Natural killer cell (primary cell): ENCODE results near the gene STX19. TPM values are rescaled to one million over a fixed set of nuclear protein-coding genes. Genes with fewer than 3 reads are reported as not detected.

Source experiments
- ATAC-seq, 3 donors: fragments of 150-1000 bp in 2 of 3; fragments of 200-7000 bp in 1 of 3; cut with Tn5 transposase; 1 replicate in 1 of 3; 2 replicates in 2 of 3; pipeline ENCODE4 v1.10.0; 2021; ENCODE audit warnings: mild to moderate bottlenecking in 2 of 3, moderate library complexity in 2 of 3
- DNase-seq, 2 donors: peaks; one replicate each; pipeline versions ENCODE4 v3.0.0 to v3.0.0-alpha.2; 2013 to 2021; ENCODE audit warnings: mixed read lengths in 1 of 2
- H3K27ac ChIP-seq: one replicate; pipeline ENCODE4 v1.5.1; 2013; ENCODE audit warnings: mild to moderate bottlenecking, low read length
- H3K27me3 ChIP-seq: one replicate; pipeline ENCODE4 v1.6.1; 2013; ENCODE audit warnings: low read length; ENCODE audit not compliant: control insufficient read depth, insufficient read depth
- H3K36me3 ChIP-seq: one replicate; pipeline ENCODE4 v1.6.1; 2013; ENCODE audit warnings: low read length; ENCODE audit not compliant: control insufficient read depth, insufficient read depth
- H3K4me1 ChIP-seq: one replicate; pipeline ENCODE4 v1.6.1; 2013; ENCODE audit warnings: low read length; ENCODE audit not compliant: control insufficient read depth, insufficient read depth
- H3K4me3 ChIP-seq: one replicate; pipeline ENCODE4 v1.5.1; 2013; ENCODE audit warnings: low read length
- H3K9me3 ChIP-seq: one replicate; pipeline ENCODE4 v1.6.1; 2013; ENCODE audit warnings: low read length; ENCODE audit not compliant: control insufficient read depth, insufficient read depth
- H3K27ac Mint-ChIP-seq, 2 donors: one replicate each; pipeline ENCODE4 v1.8.0; 2022; ENCODE audit warnings: mild to moderate bottlenecking in 2 of 2, mixed read lengths in 2 of 2, moderate library complexity in 1 of 2
- H3K27me3 Mint-ChIP-seq, 2 donors: one replicate each; pipeline ENCODE4 v1.8.0; 2022; ENCODE audit warnings: low read depth in 2 of 2, mixed read lengths in 2 of 2
- H3K36me3 Mint-ChIP-seq: one replicate; pipeline ENCODE4 v1.8.0; 2022; ENCODE audit warnings: mixed read lengths
- H3K4me1 Mint-ChIP-seq, 2 donors: one replicate each; pipeline ENCODE4 v1.8.0; 2022; ENCODE audit warnings: mixed read lengths in 2 of 2
- H3K4me3 Mint-ChIP-seq: one replicate; pipeline ENCODE4 v1.8.0; 2022; ENCODE audit warnings: mild to moderate bottlenecking, moderate library complexity, mixed read lengths
- H3K9me3 Mint-ChIP-seq, 2 donors: one replicate each; pipeline ENCODE4 v1.8.0; 2022; ENCODE audit warnings: mixed read lengths in 2 of 2
- CTCF ChIP-seq: fragments of 200-600 bp; IDR thresholded peaks from one replicate; pipeline ENCODE4 v1.8.0; 2022; ENCODE audit warnings: antibody characterized with exemption
- WGBS: methylation state at CpG from one replicate; pipeline ENCODE4 v1.1.7; 2013; ENCODE audit warnings: missing lambda C conversion rate; ENCODE audit not compliant: insufficient coverage; 5-methylcytosine and 5-hydroxymethylcytosine counted together
- intact Hi-C: fragments of 100-400 bp; cut with micrococcal nuclease; formaldehyde crosslinking; loops from one replicate; pipeline ENCODE4 v1.14.2; 2022
- total RNA-seq, 4 donors: library from RNA; stranded (reverse); fragments of 120-200 nt in 1 of 4; gene quantifications; one replicate each; pipeline versions ENCODE4 v1.2.3 to v1.2.4, GENCODE V29; 2013 to 2022

The STX19 gene
- total RNA-seq, 3 donors from 2014 or later (not counting 1 experiment from before 2014, with no cell fraction given): not detected

GRCh38 chr3:94011233-94011711 is 17.1 kb downstream of the STX19 start:
- Histone ChIP-seq H3K4me3 (no peak overlapping the region), H3K36me3 (no peaks in the 10 kb centered on the region), H3K27me3 (no peaks in the 10 kb centered on the region), H3K4me1 (no peaks in the 10 kb centered on the region), H3K27ac (no peak overlapping the region), H3K9me3 (no peaks in the 10 kb centered on the region)
- no peaks in the 10 kb centered on the region for H3K4me1 Mint-ChIP-seq
- no peak overlapping the region for H3K4me3 Mint-ChIP-seq
- intact Hi-C loops: no loop called here
- H3K36me3 Mint-ChIP-seq: no peaks in the 10 kb centered on the region
- no peak for ATAC-seq
- no peaks in the 10 kb centered on the region for H3K27me3 Mint-ChIP-seq
- H3K27ac Mint-ChIP-seq: no peak overlapping the region
- no peak for DNase-seq
- 67% methylated on average over 1 of the region's 3 CpGs for WGBS
- no peaks in the 10 kb centered on the region for H3K9me3 Mint-ChIP-seq
- TF ChIP-seq CTCF: no peak

- TF ChIP-seq CTCF: no peak
- 100% methylated on average over 2 of the region's 2 CpGs for WGBS
These were observed 18.8 kb downstream of the STX19 start for GRCh38 chr3:94009608-94010007.

GRCh38 chr3:94008253-94008652 is 20.1 kb downstream of the STX19 start:
- Mint-ChIP-seq H3K4me1 (peaks cover 0 to 4% of the 10 kb centered on the region in 2 donors), H3K36me3 (no peaks in the 10 kb centered on the region), H3K27me3 (no peaks in the 10 kb centered on the region), H3K27ac (no peak overlapping the region), H3K4me3 (no peak overlapping the region), H3K9me3 (no peaks in the 10 kb centered on the region)
- no peak for DNase-seq
- TF ChIP-seq CTCF: no peak
- H3K27ac ChIP-seq: no peak overlapping the region
- H3K9me3 ChIP-seq: no peaks in the 10 kb centered on the region
- H3K4me1 ChIP-seq: no peaks in the 10 kb centered on the region
- no peak overlapping the region for H3K4me3 ChIP-seq
- no peaks in the 10 kb centered on the region for H3K27me3 ChIP-seq
- WGBS: 96% methylated on average over 2 of the region's 2 CpGs
- H3K36me3 ChIP-seq: no peaks in the 10 kb centered on the region
- intact Hi-C loops: no loop called here
- no peak for ATAC-seq

More at GRCh38 chr3:94009608-94010007, 18.8 kb downstream of the STX19 start:
- Mint-ChIP-seq H3K9me3 (no peaks in the 10 kb centered on the region), H3K27me3 (no peaks in the 10 kb centered on the region), H3K4me1 (no peaks in the 10 kb centered on the region), H3K36me3 (no peaks in the 10 kb centered on the region), H3K27ac (no peak overlapping the region), H3K4me3 (no peak overlapping the region)
- no peaks in the 10 kb centered on the region for H3K36me3 ChIP-seq
- H3K27me3 ChIP-seq: no peaks in the 10 kb centered on the region
- H3K27ac ChIP-seq: no peak overlapping the region
- H3K4me3 ChIP-seq: no peak overlapping the region
- H3K9me3 ChIP-seq: no peaks in the 10 kb centered on the region
- DNase-seq (no peak), ATAC-seq (no peak)
- no peaks in the 10 kb centered on the region for H3K4me1 ChIP-seq
- intact Hi-C loops: no loop called here

GRCh38 chr3:94004301-94004910 is 24.0 kb downstream of the STX19 start:
- Mint-ChIP-seq H3K4me3 (peak overlapping the region; percentile 83), H3K4me1 (peaks cover 0 to 4% of the 10 kb centered on the region in 2 donors), H3K27me3 (no peaks in the 10 kb centered on the region), H3K36me3 (no peaks in the 10 kb centered on the region), H3K9me3 (no peaks in the 10 kb centered on the region), H3K27ac (peak overlapping the region; percentile 40 to 42)
- Histone ChIP-seq H3K27me3 (no peaks in the 10 kb centered on the region), H3K36me3 (no peaks in the 10 kb centered on the region), H3K27ac (no peak overlapping the region), H3K4me1 (no peaks in the 10 kb centered on the region), H3K9me3 (no peaks in the 10 kb centered on the region), H3K4me3 (no peak overlapping the region)
- intact Hi-C loops: loop anchor here (1.0 kb wide), 1 partner anchor 65 kb away; no protein-coding TSS in a partner anchor
- 15% methylated on average over 4 of the region's 4 CpGs for WGBS
- peak; percentile 80 for TF ChIP-seq CTCF
- peak in 1 of 2 donors; percentile 74 for DNase-seq
- ATAC-seq: peak; percentile 80 to 95 (median 93)
